HG02870 (cell line): ENCODE measurements around the gene CRIP3.

ENCODE experiments used
- ATAC-seq: cut with Tn5 transposase; IDR thresholded peaks from one replicate; pipeline ENCODE4 v1.9.1; 2021; ENCODE audit warnings: mild to moderate bottlenecking, moderate library complexity; ENCODE audit not compliant: unreplicated experiment

CRIP3 gene

GRCh38 chr6:43258180-43258579 is 50.4 kb downstream of the CRIP3 start:
- ATAC-seq = no peak

- no peak for ATAC-seq
Observed at GRCh38 chr6:43257367-43258145, 51.1 kb downstream of the CRIP3 start.

GRCh38 chr6:43256670-43257366 is 51.8 kb downstream of the CRIP3 start:
- no peak for ATAC-seq
